Measurements from ENCODE around the gene TIGD6.

- no peak for TF ChIP-seq POLR2A (IDR thresholded peaks at IDR 0.05)
- TF ChIP-seq CTCF (IDR thresholded peaks at IDR 0.05), result no peak
Observed at GRCh38 chr5:150013931-150014330, 13.5 kb upstream of the TIGD6 start.
